Measurements from ENCODE around the gene AGT.

DNA sequence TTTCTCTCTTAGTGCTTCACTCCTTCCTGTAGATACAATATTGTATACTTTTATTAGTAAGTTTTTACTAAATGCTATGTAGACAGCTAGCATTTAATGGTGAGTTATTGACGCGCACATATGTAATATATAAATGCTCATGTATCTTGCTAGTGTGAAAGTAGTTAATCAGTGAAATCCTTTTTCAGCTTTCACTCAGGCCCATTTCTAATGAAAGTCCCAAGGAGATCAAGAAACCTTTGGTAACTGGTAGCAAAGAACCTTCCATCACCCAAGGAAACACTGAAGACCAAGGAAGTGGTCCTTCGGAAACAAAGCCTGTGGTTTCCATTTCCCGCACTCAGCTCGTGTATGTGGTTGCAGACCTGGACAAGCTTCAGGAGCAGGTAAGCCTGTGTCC, 27.2 kb downstream of the AGT start:
- TF ChIP-seq, protein P1, sequence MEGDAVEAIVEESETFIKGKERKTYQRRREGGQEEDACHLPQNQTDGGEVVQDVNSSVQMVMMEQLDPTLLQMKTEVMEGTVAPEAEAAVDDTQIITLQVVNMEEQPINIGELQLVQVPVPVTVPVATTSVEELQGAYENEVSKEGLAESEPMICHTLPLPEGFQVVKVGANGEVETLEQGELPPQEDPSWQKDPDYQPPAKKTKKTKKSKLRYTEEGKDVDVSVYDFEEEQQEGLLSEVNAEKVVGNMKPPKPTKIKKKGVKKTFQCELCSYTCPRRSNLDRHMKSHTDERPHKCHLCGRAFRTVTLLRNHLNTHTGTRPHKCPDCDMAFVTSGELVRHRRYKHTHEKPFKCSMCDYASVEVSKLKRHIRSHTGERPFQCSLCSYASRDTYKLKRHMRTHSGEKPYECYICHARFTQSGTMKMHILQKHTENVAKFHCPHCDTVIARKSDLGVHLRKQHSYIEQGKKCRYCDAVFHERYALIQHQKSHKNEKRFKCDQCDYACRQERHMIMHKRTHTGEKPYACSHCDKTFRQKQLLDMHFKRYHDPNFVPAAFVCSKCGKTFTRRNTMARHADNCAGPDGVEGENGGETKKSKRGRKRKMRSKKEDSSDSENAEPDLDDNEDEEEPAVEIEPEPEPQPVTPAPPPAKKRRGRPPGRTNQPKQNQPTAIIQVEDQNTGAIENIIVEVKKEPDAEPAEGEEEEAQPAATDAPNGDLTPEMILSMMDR (IDR thresholded peaks at IDR 0.05 in 4 of 5, conservative IDR thresholded peaks at IDR 0.05 in 1 of 5): no peak
- TF ChIP-seq POLR2A (IDR thresholded peaks at IDR 0.05): no peak

Measured in gastrocnemius medialis (tissue), 4 donors.